ENCODE measurements around the gene MACROD2. TPM values are rescaled to one million over a fixed set of nuclear protein-coding genes. Genes with fewer than 3 reads are reported as not detected.
A peak's percentile ranks its signal among the peaks of the same experiment; 100 is the strongest.
"Not testable (repeated sequence)": the region's sequence is repeated elsewhere in the genome, so short reads cannot be mapped to it uniquely, and the experiment has no call there.

MACROD2 gene
- total RNA-seq, 4 donors from 2014 or later: 1.8 to 4.8 (median 2.9) TPM

DNA sequence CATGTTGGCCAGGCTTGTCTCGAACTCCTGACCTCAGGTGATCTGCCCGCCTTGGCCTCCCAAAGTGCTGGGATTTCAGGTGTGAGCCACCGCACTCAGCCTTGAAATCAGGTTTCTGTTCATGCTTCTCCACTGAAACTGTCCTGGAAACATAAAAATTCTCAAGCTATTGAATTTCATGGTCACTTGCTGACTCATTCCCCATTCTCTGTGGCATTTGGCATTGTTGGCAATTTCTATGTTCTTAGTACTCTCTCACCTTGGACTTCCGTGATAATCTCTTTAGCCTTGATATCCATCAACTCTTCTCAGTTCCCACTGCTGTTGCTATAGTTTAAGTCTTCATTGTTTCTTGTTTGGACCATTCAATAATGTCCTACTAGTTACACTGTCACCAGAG is 11.1 kb upstream of the MACROD2 start:
- Histone ChIP-seq H3K4me3 (no peak overlapping the region), H3K27me3 (no peaks in the 10 kb centered on the region), H3K9me3 (no peaks in the 10 kb centered on the region), H3K27ac (no peak overlapping the region), H3K36me3 (no peaks in the 10 kb centered on the region), H3K4me1 (peaks cover 0 to 8% (median 0%) of the 10 kb centered on the region in 3 donors)
- 60 to 72% methylated on average over 4 of the region's 4 CpGs for WGBS, 2 donors
- intact Hi-C loops (cut with DNase I): no loop called here
- DNase-seq: no peak
- no peak for TF ChIP-seq POLR2A (IDR thresholded peaks at IDR 0.05)
- TF ChIP-seq, protein P1, sequence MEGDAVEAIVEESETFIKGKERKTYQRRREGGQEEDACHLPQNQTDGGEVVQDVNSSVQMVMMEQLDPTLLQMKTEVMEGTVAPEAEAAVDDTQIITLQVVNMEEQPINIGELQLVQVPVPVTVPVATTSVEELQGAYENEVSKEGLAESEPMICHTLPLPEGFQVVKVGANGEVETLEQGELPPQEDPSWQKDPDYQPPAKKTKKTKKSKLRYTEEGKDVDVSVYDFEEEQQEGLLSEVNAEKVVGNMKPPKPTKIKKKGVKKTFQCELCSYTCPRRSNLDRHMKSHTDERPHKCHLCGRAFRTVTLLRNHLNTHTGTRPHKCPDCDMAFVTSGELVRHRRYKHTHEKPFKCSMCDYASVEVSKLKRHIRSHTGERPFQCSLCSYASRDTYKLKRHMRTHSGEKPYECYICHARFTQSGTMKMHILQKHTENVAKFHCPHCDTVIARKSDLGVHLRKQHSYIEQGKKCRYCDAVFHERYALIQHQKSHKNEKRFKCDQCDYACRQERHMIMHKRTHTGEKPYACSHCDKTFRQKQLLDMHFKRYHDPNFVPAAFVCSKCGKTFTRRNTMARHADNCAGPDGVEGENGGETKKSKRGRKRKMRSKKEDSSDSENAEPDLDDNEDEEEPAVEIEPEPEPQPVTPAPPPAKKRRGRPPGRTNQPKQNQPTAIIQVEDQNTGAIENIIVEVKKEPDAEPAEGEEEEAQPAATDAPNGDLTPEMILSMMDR (IDR thresholded peaks at IDR 0.05): no peak

DNA sequence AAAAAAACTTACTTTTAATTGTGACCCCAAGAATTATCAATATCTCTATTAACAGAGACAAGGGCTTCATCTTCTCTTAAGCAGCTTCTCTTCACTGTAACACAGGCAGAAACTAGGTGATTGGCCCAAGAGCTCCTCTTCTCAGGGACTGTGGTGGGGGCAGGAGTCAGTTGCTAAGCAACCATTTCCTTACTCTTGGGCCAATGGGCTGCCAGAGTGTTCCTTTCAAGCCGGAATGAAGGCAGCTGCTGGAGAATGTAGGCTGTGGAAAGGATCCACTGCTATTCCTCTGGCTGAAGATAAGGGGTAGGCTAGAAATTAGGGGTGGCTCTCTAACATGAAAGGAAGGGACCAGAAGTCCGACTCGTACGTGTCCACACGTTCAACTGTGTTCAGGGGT is 4.9 kb upstream of the MACROD2 start, which contains the start of gene SEL1L2:
SEL1L2 (minus strand) TSS at position 150 of the 400 bp plus-strand sequence; CDS start at position 70, 80 bp downstream.
- no peaks in the 10 kb centered on the region for H3K36me3 ChIP-seq
- H3K9me3 ChIP-seq: peaks cover 0 to 14% (median 8%) of the 10 kb centered on the region in 3 donors
- H3K4me3 ChIP-seq: no peak within 1 kb of the TSS
- DNase-seq: no peak
- peaks cover 0 to 14% (median 0%) of the 10 kb centered on the region in 3 donors for H3K4me1 ChIP-seq
- intact Hi-C loops (cut with DNase I): no loop called here
- peaks cover 0 to 5% (median 0%) of the 10 kb centered on the region in 4 donors for H3K27me3 ChIP-seq
- WGBS, 2 donors: 40 to 56% methylated on average over 5 of the region's 5 CpGs
- no peak within 1 kb of the TSS for H3K27ac ChIP-seq
- TF ChIP-seq, protein P1 (IDR thresholded peaks at IDR 0.05): no peak

DNA sequence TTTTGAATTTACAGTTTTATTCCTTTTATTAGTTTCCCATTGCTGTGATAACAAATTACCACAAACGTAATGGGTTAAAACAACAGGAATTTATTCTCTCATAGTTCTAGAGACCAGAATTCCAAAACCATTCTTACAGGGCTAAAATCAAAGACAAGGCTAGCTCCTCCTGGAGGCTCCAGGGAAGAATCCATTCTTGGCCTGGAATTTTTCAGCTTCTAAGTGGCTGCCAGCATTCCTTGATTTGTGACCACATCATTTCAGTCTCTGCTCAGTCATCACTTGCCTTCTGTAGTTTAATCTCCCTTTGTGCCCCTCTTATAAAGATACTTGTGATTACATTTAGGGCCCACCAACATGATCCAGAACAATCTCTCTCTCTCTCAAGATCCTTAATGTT is 4.0 kb upstream of the MACROD2 start:
- Histone ChIP-seq H3K4me1 (peaks cover 0 to 20% (median 0%) of the 10 kb centered on the region in 3 donors), H3K27me3 (peaks cover 0 to 12% (median 0%) of the 10 kb centered on the region in 4 donors), H3K36me3 (no peaks in the 10 kb centered on the region), H3K27ac (no peak overlapping the region), H3K4me3 (no peak overlapping the region), H3K9me3 (peaks cover 0 to 14% (median 8%) of the 10 kb centered on the region in 3 donors)
- intact Hi-C loops (cut with DNase I): no loop called here
- no peak for DNase-seq
- WGBS, 2 donors: 76 to 88% methylated on average over 1 of the region's 1 CpG
- TF ChIP-seq, protein P1 (IDR thresholded peaks at IDR 0.05): no peak
- TF ChIP-seq POLR2A (IDR thresholded peaks at IDR 0.05): no peak

DNA sequence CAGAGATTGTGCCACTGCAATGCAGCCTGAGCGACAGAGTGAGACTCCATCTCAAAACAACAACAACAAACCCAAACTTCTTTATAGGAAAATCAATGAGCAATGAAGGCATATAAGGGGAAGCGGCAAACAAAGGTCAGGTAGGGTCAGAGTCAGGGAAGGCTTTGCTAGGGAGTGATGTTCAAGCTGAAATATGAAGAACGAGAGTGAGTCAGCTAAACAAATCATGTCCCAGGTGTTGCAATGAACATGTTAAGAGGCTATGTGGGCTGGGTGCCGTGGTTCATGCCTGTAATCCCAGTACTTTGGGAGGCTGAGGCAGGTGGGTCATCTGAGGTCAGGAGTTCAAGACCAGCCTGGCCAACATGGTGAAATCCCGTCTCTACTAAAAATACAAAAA is 3.4 kb upstream of the MACROD2 start:
- DNase-seq; H3K4me3 ChIP-seq; intact Hi-C loops (cut with DNase I); H3K36me3 ChIP-seq; H3K27ac ChIP-seq: not testable (repeated sequence)
- peaks cover 0 to 14% (median 8%) of the 10 kb centered on the region in 3 donors for H3K9me3 ChIP-seq
- H3K27me3 ChIP-seq: peaks cover 0 to 12% (median 0%) of the 10 kb centered on the region in 4 donors
- 86 to 91% methylated on average over 5 of the region's 5 CpGs for WGBS, 2 donors
- peaks cover 0 to 27% (median 0%) of the 10 kb centered on the region in 3 donors for H3K4me1 ChIP-seq

DNA sequence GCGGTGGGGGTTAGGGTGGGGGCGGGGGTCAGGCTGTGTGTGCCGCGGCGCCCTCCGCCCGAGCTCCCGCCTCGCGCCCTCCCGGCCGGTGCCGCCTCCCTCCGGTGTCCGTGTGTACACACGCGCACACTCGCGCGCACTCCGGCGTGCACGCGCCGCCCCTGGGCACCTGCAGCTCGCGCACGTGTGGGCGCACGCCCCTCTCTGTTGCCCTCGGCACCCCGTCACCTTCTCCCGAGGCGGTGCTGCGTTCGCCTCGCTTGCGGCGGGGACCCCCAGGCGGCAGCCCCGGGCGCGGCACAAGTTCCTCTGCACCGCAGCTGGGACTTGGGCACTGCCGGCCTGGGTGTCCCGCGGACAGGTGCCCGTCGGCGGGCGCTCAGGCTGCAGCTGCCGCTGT is 525 bp downstream of the MACROD2 start:
- H3K27me3 ChIP-seq: peaks cover 0 to 12% (median 0%) of the 10 kb centered on the region in 4 donors
- TF ChIP-seq, protein P1 (IDR thresholded peaks at IDR 0.05): no peak
- no peak for TF ChIP-seq POLR2A (IDR thresholded peaks at IDR 0.05)
- intact Hi-C loops (cut with DNase I): no loop called here
- peaks cover 0 to 21% (median 0%) of the 10 kb centered on the region in 3 donors for H3K4me1 ChIP-seq
- H3K27ac ChIP-seq: peak overlapping the region; percentile 68 to 88 (median 84)
- DNase-seq: no peak
- H3K9me3 ChIP-seq: peaks cover 0 to 14% (median 8%) of the 10 kb centered on the region in 3 donors
- H3K36me3 ChIP-seq: no peaks in the 10 kb centered on the region
- peak overlapping the region; percentile 77 to 89 (median 83) for H3K4me3 ChIP-seq
- 15% methylated on average over 25 of the region's 52 CpGs; no CpG with 5 or more reads in 1 of the 2 donors for WGBS, 2 donors
